Limb (tissue), 2 donors: Measurements from ENCODE around the gene SOCS2.
"Not testable (repeated sequence)": the region's sequence is repeated elsewhere in the genome, so short reads cannot be mapped to it uniquely, and the experiment has no call there.

Experiments used
- DNase-seq, 2 donors: peaks; one replicate each; pipeline ENCODE4 v3.0.0-alpha.2; 2016; ENCODE audit errors: extremely low spot score in 2 of 2

The SOCS2 gene

GRCh38 chr12:93571925-93572711 is at the start of gene SOCS2:
TSS of gene SOCS2 (plus strand) at chr12:93572675. CDS start at chr12:93572898, 223 bp downstream.
- DNase-seq: peak in 1 of 2 donors; percentile 74

GRCh38 chr12:93524386-93525133 is 47.9 kb upstream of the SOCS2 start:
- DNase-seq: no peak

GRCh38 chr12:93526786-93527428 is 45.6 kb upstream of the SOCS2 start:
- DNase-seq: no peak

GRCh38 chr12:93530358-93530757 is 42.1 kb upstream of the SOCS2 start:
- DNase-seq: no peak

- DNase-seq: no peak
Measured at GRCh38 chr12:93533310-93533709, 39.2 kb upstream of the SOCS2 start.

- DNase-seq: no peak
Measured at GRCh38 chr12:93536111-93536765, 36.2 kb upstream of the SOCS2 start.

GRCh38 chr12:93536766-93537488 is 35.5 kb upstream of the SOCS2 start:
- DNase-seq: no peak

- no peak for DNase-seq
Measured at GRCh38 chr12:93537769-93538168, 34.7 kb upstream of the SOCS2 start.

- DNase-seq: no peak
Measured at GRCh38 chr12:93539821-93540220, 32.7 kb upstream of the SOCS2 start.

GRCh38 chr12:93540466-93540865 is 32.0 kb upstream of the SOCS2 start:
- DNase-seq: no peak

- DNase-seq: no peak
Measured at GRCh38 chr12:93541578-93542225, 30.8 kb upstream of the SOCS2 start.

GRCh38 chr12:93547778-93548177 is 24.7 kb upstream of the SOCS2 start:
- DNase-seq: no peak

GRCh38 chr12:93549174-93549573 is 23.3 kb upstream of the SOCS2 start:
- no peak for DNase-seq

- DNase-seq: no peak
Measured at GRCh38 chr12:93550748-93551611, 21.5 kb upstream of the SOCS2 start.

- no peak for DNase-seq
Measured at GRCh38 chr12:93552427-93552826, 20.0 kb upstream of the SOCS2 start.

GRCh38 chr12:93557879-93558278 is 14.6 kb upstream of the SOCS2 start:
- not testable (repeated sequence) for DNase-seq

- not testable (repeated sequence) for DNase-seq
Measured at GRCh38 chr12:93558685-93559084, 13.8 kb upstream of the SOCS2 start.

GRCh38 chr12:93563807-93564538 is 8.5 kb upstream of the SOCS2 start:
- DNase-seq: no peak

- DNase-seq: no peak
Measured at GRCh38 chr12:93565760-93566159, 6.7 kb upstream of the SOCS2 start.
